Tibial artery (tissue), 4 donors: ENCODE results near the gene SPHK1.

ENCODE experiments used
- DNase-seq, 2 donors: peaks; one replicate each; pipeline ENCODE4 v3.0.0-alpha.2; 2019
- H3K27ac ChIP-seq, 2 donors: fragments of 200-600 bp; sonication (generic) in 1 of 2; 1 replicate in 1 of 2; 2 replicates in 1 of 2; pipeline ENCODE4 v1.5.1; 2018 to 2019; ENCODE audit warnings: mild to moderate bottlenecking in 1 of 2
- H3K27me3 ChIP-seq, 2 donors: fragments of 200-600 bp; sonication (generic) in 1 of 2; one replicate each; pipeline versions ENCODE4 v1.5.1 to v1.6.0; 2016 to 2019
- H3K36me3 ChIP-seq, 3 donors: fragments of 200-600 bp; sonication (generic) in 2 of 3; one replicate each; pipeline ENCODE4 v1.5.1; 2016 to 2019; ENCODE audit warnings: mild to moderate bottlenecking in 2 of 3
- H3K4me1 ChIP-seq, 4 donors: fragments of 200-600 bp; sonication (generic) in 2 of 4; 1 replicate in 3 of 4; 2 replicates in 1 of 4; pipeline ENCODE4 v1.5.1; 2016 to 2019
- H3K4me3 ChIP-seq, 2 donors: fragments of 200-600 bp; sonication (generic) in 1 of 2; 1 replicate in 1 of 2; 2 replicates in 1 of 2; pipeline ENCODE4 v1.5.1; 2018 to 2019; ENCODE audit warnings: mild to moderate bottlenecking in 2 of 2
- H3K9me3 ChIP-seq, 3 donors: fragments of 200-600 bp; sonication (generic) in 1 of 3; one replicate each; pipeline ENCODE4 v1.5.1; 2016 to 2019
- CTCF ChIP-seq, 2 experiments: fragments of 200-600 bp in 1 of 2; fragments of 450-650 bp in 1 of 2; IDR thresholded peaks; one replicate each; pipeline ENCODE4 v1.5.1; 2017 to 2019; ENCODE audit warnings: antibody characterized with exemption in 2 of 2, mild to moderate bottlenecking in 1 of 2, moderate library complexity in 1 of 2
- intact Hi-C: fragments of 100-400 bp; cut with DNase I; formaldehyde crosslinking; loops from one replicate; pipeline ENCODE4 v1.15.0; 2023; ENCODE audit warnings: low total_unique reads

The SPHK1 gene

GRCh38 chr17:76422406-76422805, 38.0 kb downstream of the SPHK1 start:
- intact Hi-C loops = no loop called here
- Histone ChIP-seq H3K27me3 (no peaks in the 10 kb centered on the region), H3K4me1 (peaks cover 0 to 27% (median 21%) of the 10 kb centered on the region in 4 donors), H3K27ac (no peak overlapping the region), H3K9me3 (no peaks in the 10 kb centered on the region), H3K36me3 (no peaks in the 10 kb centered on the region), H3K4me3 (no peak overlapping the region)
- no peak for TF ChIP-seq CTCF (IDR thresholded peaks at IDR 0.05)
- no peak for DNase-seq

DNA sequence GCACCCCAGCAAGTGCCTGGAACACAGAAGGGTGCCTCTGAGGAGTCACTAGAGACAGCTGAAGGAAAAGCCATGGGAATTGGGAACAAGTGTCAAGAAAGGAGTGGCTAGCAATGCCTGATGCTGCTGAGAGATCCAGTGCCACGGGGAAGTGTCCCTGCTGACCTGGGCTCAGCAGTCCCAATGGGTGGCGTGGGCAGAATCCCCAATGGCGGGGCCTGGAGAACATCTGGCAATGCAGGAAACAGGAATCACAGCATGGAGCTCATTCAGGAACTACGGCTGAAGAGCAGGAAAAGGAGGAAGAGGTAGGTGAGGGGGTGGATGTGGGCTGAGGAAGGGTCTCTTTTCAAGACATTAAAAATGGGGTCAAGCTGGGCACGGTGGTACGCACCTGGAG, 38.5 kb downstream of the SPHK1 start:
- no peaks in the 10 kb centered on the region for H3K36me3 ChIP-seq
- no peaks in the 10 kb centered on the region for H3K27me3 ChIP-seq
- intact Hi-C loops = no loop called here
- no peak for TF ChIP-seq CTCF (IDR thresholded peaks at IDR 0.05)
- no peaks in the 10 kb centered on the region for H3K9me3 ChIP-seq
- no peak overlapping the region for H3K27ac ChIP-seq
- H3K4me3 ChIP-seq = no peak overlapping the region
- peaks cover 0 to 31% (median 23%) of the 10 kb centered on the region in 4 donors for H3K4me1 ChIP-seq
- DNase-seq = peak in 1 of 2 donors; percentile 33

- no peaks in the 10 kb centered on the region for H3K27me3 ChIP-seq
- intact Hi-C loops = no loop called here
- no peaks in the 10 kb centered on the region for H3K9me3 ChIP-seq
- TF ChIP-seq CTCF (IDR thresholded peaks at IDR 0.05) = no peak
- H3K4me3 ChIP-seq = no peak overlapping the region
- peaks cover 0 to 11% (median 4%) of the 10 kb centered on the region in 4 donors for H3K4me1 ChIP-seq
- H3K27ac ChIP-seq = no peak overlapping the region
- DNase-seq = no peak
- H3K36me3 ChIP-seq = no peaks in the 10 kb centered on the region
Measured at GRCh38 chr17:76426853-76427252, 42.4 kb downstream of the SPHK1 start.

- H3K27ac ChIP-seq = no peak overlapping the region
- H3K27me3 ChIP-seq = no peaks in the 10 kb centered on the region
- H3K4me3 ChIP-seq = no peak overlapping the region
- no peaks in the 10 kb centered on the region for H3K36me3 ChIP-seq
- peaks cover 0 to 11% (median 4%) of the 10 kb centered on the region in 4 donors for H3K4me1 ChIP-seq
- intact Hi-C loops = no loop called here
- no peak for TF ChIP-seq CTCF (IDR thresholded peaks at IDR 0.05)
- H3K9me3 ChIP-seq = no peaks in the 10 kb centered on the region
- DNase-seq = peak in 1 of 2 donors; percentile 53
Measured at GRCh38 chr17:76427501-76428231, 43.3 kb downstream of the SPHK1 start.

GRCh38 chr17:76428511-76428910, 44.1 kb downstream of the SPHK1 start:
- H3K27ac ChIP-seq = no peak overlapping the region
- no peak overlapping the region for H3K4me3 ChIP-seq
- no peaks in the 10 kb centered on the region for H3K27me3 ChIP-seq
- H3K4me1 ChIP-seq = peaks cover 0 to 11% (median 4%) of the 10 kb centered on the region in 4 donors
- DNase-seq = no peak
- no peak for TF ChIP-seq CTCF (IDR thresholded peaks at IDR 0.05)
- no peaks in the 10 kb centered on the region for H3K36me3 ChIP-seq
- H3K9me3 ChIP-seq = no peaks in the 10 kb centered on the region
- intact Hi-C loops = no loop called here
